Left lung (tissue), 10 donors: ENCODE measurements around the gene PRICKLE1. TPM values are rescaled to one million over a fixed set of nuclear protein-coding genes. Genes with fewer than 3 reads are reported as not detected.

ENCODE experiments used
- ATAC-seq: fragments of 200-7000 bp; cut with Tn5 transposase; one replicate; pipeline ENCODE4 v1.9.1; 2020; ENCODE audit warnings: moderate library complexity
- DNase-seq, 4 donors: peaks; one replicate each; pipeline ENCODE4 v3.0.0-alpha.2; 2013 to 2020
- H3K27ac ChIP-seq, 2 donors: fragments of 200-600 bp; sonication (generic) in 1 of 2; one replicate each; pipeline versions ENCODE4 v1.5.0 to v1.8.0; 2020 to 2021
- H3K27me3 ChIP-seq, 2 donors: fragments of 200-600 bp; sonication (generic) in 1 of 2; one replicate each; pipeline versions ENCODE4 v1.5.0 to v1.8.0; 2020 to 2021
- H3K36me3 ChIP-seq, 2 donors: fragments of 200-600 bp; sonication (generic) in 1 of 2; one replicate each; pipeline versions ENCODE4 v1.5.0 to v1.8.0; 2020 to 2021
- H3K4me1 ChIP-seq, 2 donors: fragments of 200-600 bp; one replicate each; pipeline ENCODE4 v1.8.0; 2021
- H3K4me3 ChIP-seq, 2 donors: fragments of 200-600 bp; sonication (generic) in 1 of 2; one replicate each; pipeline versions ENCODE4 v1.5.0 to v1.8.0; 2020 to 2021; ENCODE audit warnings: mild to moderate bottlenecking in 1 of 2
- H3K9me3 ChIP-seq, 2 donors: fragments of 200-600 bp; sonication (generic) in 1 of 2; one replicate each; pipeline versions ENCODE4 v1.5.0 to v1.8.0; 2020 to 2021
- intact Hi-C, 2 donors: fragments of 100-400 bp; cut with DNase I; formaldehyde crosslinking; loops; one replicate each; pipeline versions ENCODE4 v1.11.2 to v1.14.2; 2022
- polyA plus RNA-seq, 6 donors: library from polyadenylated mRNA; unstranded; fragments of 120-200 nt; gene quantifications; one replicate each; pipeline ENCODE4 v1.2.1, GENCODE V29; 2013; ENCODE audit not compliant: insufficient read length in 6 of 6
- total RNA-seq, 2 donors: library from RNA; stranded (reverse); fragmentation: NEBNext Ultra II Directional; extraction: Animal tissue kit (Norgen Biotek cat#: 25700); gene quantifications; one replicate each; pipeline ENCODE4 v1.2.1, GENCODE V29; 2021
- TF ChIP-seq, protein P1 (sequence below), 2 donors: fragments of 200-600 bp; sonication (generic) in 1 of 2; IDR thresholded peaks; one replicate each; pipeline versions ENCODE4 v1.5.0 to v1.8.0; 2021; ENCODE audit warnings: antibody characterized with exemption in 2 of 2
- donor health status: DM: no; HTN: yes; CAD: no.
- donor health status: DM: no; HTN: no; CAD: no.

PRICKLE1 gene
- total and polyA plus RNA-seq, 8 donors: 17.4 to 62.8 (median 49.1) TPM

DNA sequence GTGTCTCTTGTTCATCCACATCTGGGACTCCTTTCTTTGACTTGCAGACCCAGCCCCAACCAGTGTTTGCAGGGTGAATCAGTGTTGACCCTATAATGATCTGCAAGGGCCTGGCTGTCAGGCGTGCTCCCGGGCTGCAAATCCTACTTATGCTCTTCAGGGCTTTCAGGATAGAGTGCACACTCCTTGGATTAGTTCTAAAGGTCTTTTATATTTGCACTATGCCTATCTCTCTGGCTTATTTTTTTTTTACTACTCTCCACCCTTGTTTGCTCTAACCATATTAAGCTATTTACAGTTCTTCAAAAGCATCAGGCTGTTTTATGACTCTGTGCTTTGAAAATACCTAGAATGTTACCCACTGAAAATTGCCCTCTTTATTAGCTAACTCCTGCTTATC is 4.3 kb upstream of the PRICKLE1 start:
- H3K36me3 ChIP-seq: no peaks in the 10 kb centered on the region
- H3K4me1 ChIP-seq: peaks cover 0 to 11% of the 10 kb centered on the region in 2 donors
- no peak overlapping the region for H3K27ac ChIP-seq
- H3K9me3 ChIP-seq: no peaks in the 10 kb centered on the region
- ATAC-seq (peak; percentile 15), DNase-seq (no peak)
- peaks cover 0 to 43% of the 10 kb centered on the region in 2 donors for H3K27me3 ChIP-seq
- no peak overlapping the region for H3K4me3 ChIP-seq
- TF ChIP-seq, protein P1, sequence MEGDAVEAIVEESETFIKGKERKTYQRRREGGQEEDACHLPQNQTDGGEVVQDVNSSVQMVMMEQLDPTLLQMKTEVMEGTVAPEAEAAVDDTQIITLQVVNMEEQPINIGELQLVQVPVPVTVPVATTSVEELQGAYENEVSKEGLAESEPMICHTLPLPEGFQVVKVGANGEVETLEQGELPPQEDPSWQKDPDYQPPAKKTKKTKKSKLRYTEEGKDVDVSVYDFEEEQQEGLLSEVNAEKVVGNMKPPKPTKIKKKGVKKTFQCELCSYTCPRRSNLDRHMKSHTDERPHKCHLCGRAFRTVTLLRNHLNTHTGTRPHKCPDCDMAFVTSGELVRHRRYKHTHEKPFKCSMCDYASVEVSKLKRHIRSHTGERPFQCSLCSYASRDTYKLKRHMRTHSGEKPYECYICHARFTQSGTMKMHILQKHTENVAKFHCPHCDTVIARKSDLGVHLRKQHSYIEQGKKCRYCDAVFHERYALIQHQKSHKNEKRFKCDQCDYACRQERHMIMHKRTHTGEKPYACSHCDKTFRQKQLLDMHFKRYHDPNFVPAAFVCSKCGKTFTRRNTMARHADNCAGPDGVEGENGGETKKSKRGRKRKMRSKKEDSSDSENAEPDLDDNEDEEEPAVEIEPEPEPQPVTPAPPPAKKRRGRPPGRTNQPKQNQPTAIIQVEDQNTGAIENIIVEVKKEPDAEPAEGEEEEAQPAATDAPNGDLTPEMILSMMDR (IDR thresholded peaks at IDR 0.05): no peak
- intact Hi-C loops: no loop called here

DNA sequence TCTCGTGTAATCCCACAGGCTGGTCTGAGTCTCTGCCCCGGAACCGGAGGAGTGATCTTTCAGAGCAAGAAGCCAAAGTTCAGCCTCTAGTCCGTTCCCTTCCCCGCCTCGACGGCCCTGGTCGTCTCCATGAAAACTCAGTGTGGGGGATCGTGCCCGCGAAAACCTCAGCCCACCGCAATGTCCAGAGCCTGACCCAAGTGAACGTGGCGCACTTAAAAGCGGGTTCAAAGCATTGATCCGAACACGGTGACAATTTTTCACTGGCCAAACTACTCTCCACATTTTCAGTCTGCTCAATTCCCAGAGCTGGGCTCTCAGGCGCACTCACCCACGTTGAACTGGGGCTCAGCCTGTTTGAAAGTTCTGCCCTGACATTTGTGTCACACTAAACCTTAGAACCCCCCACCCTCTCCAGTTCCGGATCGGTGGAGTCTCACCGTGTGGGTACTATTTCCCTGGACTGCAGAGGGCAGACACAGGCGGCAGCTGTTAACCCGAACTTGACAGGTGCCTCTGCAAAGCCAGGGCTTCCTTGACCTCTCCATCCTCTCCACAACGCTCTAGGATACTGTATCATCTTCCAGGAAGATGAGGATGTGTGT is 886 bp upstream of the PRICKLE1 start:
- peaks cover 0 to 63% of the 10 kb centered on the region in 2 donors for H3K27me3 ChIP-seq
- ATAC-seq (peak; percentile 18), DNase-seq (peak in 2 of 4 donors; percentile 34 to 43)
- peaks cover 3 to 34% of the 10 kb centered on the region in 2 donors for H3K4me1 ChIP-seq
- intact Hi-C loops: no loop called here
- TF ChIP-seq, protein P1 (IDR thresholded peaks at IDR 0.05): no peak
- no peaks in the 10 kb centered on the region for H3K36me3 ChIP-seq
- no peak overlapping the region for H3K27ac ChIP-seq
- no peaks in the 10 kb centered on the region for H3K9me3 ChIP-seq
- peak overlapping the region; percentile 61 to 87 for H3K4me3 ChIP-seq

DNA sequence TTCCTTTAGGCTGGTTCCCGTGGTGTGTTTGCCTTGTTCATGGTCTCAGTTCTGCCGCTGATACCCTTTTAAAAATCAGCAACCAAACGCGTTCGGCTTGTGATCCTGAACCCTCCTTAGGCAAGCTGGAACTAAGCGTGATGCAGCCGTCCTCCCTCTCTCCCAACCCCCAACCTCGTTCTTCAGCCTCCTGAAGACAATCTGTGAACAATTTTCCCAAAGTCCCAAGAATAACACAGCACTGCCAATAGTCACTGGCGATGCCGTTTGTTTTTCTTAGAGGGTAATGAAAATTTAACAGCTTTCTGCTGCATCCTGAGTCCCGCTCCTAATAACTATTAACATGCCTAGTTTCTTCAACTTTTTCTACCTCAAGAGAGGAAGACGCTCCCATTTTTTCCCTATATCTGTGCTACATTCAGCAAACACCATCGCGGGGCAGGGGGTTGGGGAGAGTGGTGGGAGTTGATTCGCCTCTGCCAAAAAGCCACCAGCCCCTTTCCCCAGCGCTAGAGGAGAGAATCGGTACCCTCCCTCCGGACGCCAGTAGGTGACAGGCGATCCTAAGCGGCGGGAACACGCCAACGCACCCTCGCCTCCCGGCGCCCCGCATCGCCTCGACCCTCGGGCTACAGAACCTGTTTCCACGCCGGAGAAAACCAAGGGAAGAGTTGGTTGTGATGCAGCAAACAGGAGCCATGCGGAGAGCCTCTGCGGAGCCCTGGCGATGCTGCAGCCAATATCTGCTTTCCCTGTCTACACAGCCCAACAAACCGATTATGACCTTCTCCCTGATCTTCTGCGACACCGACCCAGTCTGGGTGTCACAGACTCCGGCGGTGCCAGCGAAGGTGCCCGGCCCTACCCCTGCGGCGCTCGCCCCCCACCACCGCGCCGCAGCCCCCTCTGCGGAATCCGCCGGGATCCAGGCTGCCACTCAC is 752 bp downstream of the PRICKLE1 start:
- Histone ChIP-seq H3K4me3 (peak overlapping the region; percentile 61 to 87), H3K27ac (peak overlapping the region; percentile 60 to 63), H3K36me3 (no peaks in the 10 kb centered on the region), H3K4me1 (peaks cover 7 to 47% of the 10 kb centered on the region in 2 donors), H3K27me3 (peaks cover 0 to 63% of the 10 kb centered on the region in 2 donors), H3K9me3 (no peaks in the 10 kb centered on the region)
- TF ChIP-seq, protein P1 (IDR thresholded peaks at IDR 0.05): peak; percentile 22 to 29
- DNase-seq: peak in 2 of 4 donors; percentile 34 to 77
- intact Hi-C loops: no loop called here
- peak; percentile 66 for ATAC-seq

DNA sequence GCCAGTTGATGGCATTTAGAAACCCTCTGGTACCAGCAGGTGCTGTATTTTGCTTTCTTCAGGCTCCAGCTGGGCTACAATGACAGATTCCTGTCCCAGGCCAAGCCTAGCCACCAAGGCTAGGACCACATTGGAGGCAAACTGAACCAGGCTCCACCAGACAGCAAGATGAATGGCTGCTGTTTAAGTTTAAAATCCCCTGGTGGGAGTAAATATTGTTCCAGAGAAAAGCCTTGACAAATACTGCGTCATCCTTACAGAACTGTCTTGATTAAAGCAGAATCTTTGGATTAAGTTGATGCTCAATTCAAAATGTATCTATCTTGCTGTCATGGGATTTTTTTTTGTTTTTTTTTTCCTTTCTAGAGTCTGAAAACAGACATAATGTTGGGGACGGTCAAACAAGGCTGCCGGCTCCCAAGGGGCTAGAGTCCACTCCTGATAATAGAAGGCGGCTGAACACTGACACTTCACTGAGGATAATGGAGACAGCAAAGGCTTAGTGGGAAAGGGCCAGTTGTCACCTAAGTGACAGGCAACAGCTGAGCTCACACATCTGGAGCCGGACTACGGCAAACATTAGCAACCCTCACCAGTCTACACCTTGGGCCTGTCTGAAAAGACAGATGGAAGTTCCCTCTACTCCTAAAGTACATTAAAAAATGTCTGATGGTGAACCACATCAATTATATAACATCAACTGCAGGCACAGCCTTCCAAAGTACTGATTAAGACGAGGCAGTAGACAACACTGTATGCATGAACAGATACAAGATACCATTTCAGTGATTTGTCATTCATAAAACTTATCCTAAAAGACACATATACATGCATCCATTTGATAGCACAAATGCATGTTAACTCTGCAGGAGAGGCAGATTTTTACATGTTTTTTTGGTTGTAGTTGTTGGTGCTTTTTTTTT is 1.7 kb downstream of the PRICKLE1 start:
- peaks cover 0 to 58% of the 10 kb centered on the region in 2 donors for H3K27me3 ChIP-seq
- TF ChIP-seq, protein P1 (IDR thresholded peaks at IDR 0.05): no peak
- intact Hi-C loops: no loop called here
- H3K36me3 ChIP-seq: no peaks in the 10 kb centered on the region
- no peak for ATAC-seq
- peak overlapping the region; percentile 61 to 87 for H3K4me3 ChIP-seq
- H3K9me3 ChIP-seq: no peaks in the 10 kb centered on the region
- peaks cover 7 to 47% of the 10 kb centered on the region in 2 donors for H3K4me1 ChIP-seq
- no peak for DNase-seq
- H3K27ac ChIP-seq: peak overlapping the region in 1 of 2 donors; percentile 60
